Anterior cingulate cortex (tissue), 58 donors: ENCODE results near the gene ASB2.

Source experiments
- DNase-seq, 58 donors: peaks; one replicate each; lab custom pipeline; 2025; lab: John Stamatoyannopoulos, UW

The ASB2 gene

DNA sequence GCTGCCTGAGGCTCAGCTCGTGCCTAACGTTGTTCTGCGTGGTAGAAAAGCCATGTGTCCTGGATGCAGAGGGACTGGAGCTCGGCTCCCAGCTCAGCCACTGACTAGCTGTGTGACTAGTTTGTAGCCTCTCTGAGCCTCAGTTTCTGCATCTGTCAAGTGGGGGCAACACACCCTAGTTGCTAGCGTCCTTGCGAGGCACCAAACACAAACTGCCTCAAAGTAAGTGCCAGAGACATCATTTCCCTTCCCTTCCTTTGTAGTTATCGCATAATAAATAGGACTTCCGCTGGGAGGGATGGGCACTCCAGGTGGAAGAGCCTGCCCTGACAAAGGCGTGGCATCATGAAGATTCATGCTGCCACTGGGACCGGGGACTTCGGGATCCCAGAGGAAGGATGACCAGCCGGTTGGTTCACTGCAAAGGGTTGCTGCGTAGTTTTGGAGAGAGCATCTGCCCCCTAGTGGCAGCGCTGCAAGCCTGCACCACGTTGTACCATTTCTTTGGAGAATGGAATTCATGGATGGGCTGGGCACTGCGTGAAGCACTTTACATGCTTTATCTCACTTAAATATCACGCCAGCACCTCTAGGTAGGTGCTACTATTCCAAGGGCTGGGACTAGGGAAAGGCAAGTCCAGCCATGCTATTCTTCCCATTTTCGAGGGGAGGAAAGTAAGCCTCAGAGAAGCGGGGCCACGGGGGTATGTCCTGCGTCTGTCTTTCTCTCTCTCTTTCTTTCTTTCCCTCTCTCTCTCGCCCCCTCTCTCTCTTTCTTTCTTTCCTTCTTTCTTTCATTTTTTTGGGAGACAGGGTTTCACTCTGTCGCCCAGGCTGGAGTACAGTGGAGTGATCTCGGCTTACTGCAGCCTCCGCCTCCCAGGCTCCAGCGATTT lies 25.4 kb upstream of the ASB2 start:
- peak in 49 of 58 donors; percentile 4 to 72 (median 30) for DNase-seq

DNA sequence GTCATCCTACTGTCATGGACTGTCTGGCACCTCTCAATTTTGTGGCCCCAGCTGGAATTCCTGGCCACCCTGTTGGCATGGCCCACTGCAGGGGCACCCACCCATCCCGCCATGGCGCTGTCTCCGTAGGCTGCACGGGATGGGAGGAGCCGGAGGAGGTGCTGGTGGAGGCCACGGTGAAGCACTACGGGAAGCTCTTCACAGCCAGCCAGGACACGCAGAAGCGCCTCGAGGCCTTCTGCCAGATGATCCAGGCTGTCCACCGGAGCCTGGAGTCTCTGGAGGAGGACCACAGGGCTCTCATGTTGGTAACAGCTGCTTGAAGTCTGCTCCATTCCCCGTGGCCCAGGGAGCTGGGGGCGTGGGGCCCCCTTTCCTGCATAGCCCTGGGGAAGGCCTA lies 24.6 kb upstream of the ASB2 start:
- no peak for DNase-seq

DNA sequence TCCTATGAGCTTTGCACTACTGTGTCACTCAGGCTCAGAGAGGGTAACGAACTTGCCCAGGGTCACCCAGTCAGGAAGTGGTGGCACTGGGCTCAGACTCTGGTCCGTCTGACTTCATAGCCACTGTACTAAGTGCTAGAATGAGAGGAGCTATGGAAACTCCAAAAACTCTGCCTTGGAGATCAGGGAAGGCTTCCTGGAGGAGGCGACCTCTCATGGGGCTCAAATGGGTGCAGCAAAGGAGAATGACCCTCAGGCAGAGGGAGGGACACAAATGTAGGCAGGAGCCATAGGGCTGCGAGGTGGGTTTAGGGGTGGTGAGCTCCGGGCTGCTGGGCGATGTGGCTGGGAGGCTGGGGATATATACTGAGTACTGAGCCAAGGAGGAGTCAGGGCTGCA lies 23.9 kb upstream of the ASB2 start:
- no peak for DNase-seq

DNA sequence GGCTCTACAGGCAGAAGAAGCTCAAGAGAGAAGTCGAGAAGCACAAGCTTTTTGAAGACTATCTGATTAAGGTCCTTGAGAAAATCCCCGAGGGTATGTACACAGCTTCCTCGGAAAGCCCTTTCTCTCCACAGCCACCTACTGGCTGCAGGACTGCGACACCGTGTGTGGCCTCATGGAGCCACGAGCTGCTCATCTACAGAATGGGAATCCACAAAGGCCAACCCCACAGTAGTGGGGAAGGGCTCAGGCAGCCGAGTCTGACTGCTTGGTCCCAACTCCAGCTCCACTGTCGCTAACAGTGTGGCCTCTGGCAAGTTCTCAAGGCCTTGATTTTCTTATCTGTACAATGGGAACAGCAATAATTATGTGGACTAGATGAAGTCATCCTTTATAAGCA lies 23.2 kb upstream of the ASB2 start:
- DNase-seq: no peak

DNA sequence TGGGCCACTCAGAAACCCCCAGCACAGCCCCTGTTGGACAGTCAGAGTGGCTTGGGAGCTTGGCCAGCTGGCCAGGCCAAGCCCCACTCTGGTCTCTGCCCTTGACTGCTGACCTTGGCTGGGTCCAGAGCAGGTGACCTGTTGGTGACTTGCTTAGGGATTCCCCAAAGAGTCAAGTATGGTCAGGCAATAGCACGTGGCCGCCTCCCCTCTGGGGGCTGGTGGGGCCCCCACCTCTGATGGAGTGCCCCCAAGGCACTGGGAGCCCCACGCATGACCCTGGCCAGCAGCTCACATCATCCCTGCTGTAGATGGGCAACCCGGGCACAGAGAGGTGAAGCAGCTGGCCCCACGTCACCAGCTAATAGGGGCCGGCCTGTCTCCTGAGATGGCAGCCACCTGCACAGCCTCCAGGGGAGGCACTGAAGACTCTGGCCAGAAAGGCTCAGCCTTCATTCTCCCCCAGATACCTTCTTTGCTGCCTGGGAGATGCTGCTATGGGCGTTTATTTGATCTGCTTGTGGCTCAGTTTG lies 22.6 kb upstream of the ASB2 start:
- no peak for DNase-seq

DNA sequence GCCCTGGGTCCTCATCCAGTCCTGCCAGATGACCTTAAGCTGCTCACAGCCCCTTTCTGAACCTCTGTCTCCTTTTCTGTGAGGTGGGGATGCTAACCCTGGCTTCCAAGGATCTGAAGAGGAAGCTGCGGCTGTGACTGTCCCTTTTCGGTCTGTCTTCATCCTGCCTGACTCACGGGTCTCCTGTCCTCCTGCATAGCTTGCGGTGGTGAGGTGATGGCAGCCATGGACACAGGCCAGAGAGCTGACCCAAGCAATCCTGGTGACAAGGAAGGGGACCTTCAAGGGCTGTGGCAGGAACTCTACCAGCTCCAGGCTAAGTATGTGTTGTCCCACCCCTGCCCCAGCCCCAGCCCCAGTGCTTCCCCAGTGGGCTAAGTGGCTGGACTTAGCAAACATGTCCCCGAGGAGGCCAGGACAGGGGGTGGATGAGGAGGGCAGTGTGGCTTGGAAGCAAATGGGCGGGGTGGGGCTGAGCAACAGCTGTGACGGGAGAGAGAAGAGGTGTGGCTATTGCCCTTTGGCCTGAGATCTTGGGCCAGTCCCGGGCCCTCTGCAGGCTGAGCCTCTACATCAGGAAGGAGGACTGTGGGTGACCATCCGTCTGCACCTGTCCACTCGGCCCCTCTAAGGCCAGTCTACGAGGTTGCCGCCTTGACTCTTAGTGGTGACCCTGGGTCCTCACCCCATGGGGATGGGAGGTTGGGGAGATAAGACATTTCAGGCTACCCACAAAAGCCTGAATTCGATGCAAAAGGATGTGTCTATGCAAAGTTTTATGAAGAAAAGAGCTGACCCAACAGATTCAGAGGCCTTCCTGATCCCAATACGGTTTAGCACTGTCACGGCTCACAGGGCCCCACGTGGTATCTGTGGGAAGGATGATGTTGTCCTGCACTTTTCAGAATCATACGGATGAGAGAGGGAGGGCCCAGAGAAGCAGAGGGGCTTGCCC lies 21.8 kb upstream of the ASB2 start:
- DNase-seq: no peak

DNA sequence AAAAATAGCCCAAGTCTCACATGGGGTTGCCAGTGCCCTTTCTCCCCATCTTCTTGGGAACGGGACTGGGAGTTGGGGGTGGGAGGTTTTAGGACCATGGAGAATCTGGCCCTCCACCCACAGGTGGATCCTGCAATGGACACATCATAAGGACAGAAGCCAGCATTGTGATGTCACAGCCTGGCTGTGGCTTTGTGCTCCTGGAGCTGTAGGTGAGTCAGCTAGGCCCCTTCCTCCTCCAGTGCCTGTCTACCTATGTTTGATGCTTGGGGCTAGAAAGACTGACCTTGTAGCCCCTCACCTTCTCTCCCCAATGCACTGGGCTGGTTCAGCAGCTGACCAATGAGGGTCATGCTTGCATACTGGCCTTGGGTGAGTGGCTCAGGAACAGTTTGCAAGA lies 20.7 kb upstream of the ASB2 start, which contains the start of gene CCDC197:
Gene CCDC197, plus strand, starts transcription at position 220 of the 400 bp plus-strand sequence. CDS start 831 bp downstream, outside the sequence.
- no peak for DNase-seq

DNA sequence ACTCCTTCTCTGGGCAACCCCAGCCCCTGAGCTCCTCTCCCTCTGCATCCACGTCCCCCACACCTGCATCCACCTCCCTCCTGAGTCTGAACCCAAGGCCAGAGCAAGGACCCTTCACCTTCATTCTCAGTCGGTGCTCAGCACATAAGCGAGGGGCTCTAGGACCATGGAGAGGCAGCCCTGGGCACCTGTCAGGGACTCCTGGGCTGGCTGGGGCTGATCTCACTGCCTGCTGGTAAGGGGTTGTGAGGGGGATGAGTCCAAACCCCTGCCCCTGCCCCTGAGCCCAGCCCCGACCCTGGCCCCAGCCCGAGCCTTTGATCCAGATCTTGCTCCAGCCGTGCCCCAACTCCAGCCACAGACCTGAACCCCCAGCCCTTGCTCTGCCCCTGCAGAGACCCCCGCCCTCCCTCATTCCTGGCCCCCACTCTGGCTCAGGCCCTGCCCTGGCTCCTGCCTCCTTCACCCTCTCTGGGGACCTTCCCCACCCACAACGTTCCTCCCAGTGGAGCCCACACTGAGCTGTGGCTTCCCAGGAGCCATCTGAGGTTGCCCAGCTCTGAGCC lies 19.8 kb upstream of the ASB2 start:
- no peak for DNase-seq

DNA sequence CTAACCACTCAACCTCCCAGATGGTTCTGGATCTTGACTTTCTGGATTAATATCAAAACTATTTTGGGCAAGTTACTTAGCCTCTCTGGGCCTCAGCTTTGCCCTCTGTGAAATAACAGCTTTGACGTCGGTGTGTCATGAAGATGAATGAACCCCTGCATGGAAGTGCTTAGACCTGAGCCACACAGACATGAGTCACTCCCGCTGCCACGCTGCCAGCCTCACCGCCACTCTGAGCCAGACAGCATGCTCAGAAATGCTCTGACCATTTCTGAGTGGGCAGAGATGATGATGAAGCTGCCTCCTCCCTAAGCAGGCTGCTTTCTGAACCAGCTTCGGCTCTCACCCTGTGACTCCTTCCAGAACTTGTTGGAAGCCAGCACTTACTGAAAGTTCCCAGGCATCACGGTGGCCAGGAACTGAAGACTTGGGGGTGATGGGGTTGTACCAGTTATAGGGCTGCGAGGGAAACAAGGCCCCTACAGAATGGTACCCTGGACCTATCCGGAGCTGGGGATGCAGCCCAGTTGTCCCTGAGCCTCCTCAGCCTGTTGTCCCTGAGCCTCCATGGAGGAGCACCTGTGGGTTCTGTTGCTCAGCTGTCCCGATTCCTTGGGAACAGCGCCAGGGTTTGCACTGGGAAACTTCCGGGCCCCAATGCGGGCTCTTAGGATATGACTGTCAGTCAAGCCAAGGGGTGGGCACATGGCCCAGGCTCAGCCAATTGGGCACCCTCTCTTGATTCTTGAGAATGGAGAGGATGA lies 18.7 kb upstream of the ASB2 start:
- DNase-seq: peak in 42 of 58 donors; percentile 16 to 79 (median 45)

DNA sequence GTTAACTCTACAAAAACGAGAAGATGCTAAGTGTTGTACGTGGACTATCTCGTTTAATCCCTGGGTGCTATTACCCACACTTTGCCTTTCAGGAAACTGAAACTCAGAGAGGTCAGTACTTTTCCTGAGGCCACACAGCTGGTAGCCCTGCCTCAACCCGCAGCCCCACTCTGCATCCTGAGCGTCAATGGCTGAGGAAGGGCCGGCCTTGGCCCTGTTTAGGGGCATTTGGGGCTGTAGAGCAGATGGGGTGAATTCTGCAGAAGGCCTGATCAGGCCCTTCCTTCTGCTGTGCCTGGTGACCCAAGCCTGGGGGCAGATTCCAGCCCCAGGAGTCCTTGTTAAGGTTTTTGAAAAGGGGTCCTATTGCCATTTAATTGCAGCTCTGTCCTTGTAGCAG lies 17.0 kb upstream of the ASB2 start:
- DNase-seq: no peak

DNA sequence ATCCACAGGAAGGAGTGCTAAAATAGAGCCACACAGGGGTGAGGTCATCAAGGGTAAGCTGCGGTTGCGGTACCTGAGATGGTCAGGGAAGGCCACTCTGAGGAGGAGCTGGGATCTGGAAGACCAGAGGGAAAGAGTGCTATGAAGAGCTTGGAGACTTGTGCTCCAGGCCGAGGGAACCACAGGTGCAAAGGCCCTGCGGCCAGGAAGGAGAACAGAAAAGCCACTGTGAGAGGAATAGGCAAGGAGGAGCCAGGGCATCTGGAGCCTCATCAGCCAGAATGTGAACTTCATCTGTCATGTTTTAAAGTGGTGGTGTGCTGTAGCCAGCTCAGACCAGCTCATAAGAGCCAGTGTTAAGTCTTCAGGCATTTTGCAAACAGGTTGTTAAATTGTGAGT lies 15.3 kb upstream of the ASB2 start:
- no peak for DNase-seq

DNA sequence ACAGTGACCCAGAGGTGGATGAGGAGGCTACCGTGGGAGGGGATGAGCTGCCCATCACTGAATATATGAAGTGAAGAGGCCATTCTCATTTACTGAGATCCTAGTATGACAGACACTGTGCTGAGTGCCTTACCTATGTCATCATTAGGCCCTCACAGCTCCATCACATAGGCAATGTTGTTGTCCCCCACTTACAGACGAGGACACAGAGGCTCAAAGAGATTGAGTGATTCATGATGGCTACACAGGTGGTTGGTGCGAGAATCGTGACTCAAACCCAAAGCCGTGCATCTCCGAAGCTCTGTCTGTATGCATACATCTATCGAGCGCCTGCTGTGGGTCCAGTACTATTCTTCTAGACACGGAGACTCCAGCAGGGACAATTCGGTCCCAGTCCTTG lies 14.8 kb upstream of the ASB2 start:
- DNase-seq: no peak

DNA sequence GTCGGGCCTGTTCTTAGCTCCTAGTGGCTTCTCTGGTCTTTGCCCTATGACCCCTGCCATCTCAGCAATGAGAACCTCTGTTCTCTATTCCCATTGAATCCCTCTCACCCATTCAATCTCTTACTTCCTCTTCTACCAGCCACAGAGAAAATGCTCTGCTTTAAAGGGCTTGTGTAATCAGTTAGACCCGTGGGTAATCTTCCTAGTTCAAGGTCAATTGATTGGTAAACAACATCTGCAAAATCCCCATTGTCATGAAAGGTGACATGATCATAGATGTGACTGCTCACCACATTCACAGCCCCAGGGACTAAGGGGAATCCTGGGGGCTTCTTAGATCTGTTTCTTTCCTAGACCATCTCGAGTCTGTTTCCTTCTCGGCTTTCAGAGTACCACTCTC lies 13.6 kb upstream of the ASB2 start:
- DNase-seq: no peak

DNA sequence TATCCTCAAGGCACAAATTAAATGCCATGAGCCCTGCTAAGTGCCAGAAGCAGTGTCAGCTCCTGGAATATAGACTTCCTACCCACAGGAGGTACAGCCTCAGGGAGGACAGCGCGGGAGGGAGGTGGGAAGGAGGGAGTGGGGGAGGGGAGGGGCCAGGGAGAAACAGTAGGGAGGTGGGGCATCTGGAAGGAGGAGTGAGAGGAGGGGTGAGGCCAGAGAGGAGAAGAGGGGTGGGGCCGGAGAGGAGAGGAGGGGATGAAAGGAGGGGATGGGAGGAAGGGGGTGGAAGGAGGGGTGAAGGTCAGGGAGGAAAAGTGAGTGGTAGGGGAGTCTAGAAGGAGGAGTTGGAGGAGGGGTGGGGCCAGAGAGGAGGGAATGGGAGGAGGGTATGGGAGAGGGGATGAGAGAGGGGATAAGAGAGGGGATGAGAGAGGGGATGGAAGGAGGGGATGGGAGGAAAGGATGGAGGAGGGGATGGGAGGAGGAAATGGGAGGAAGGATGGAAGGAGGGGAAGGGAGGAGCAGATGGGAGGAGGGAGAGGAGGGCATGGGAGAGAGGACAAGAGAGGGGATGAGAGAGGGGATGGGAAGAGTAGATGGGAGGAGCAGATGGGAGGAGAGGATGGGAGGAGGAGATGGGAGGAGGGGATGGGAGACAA lies 11.6 kb upstream of the ASB2 start:
- DNase-seq: no peak

DNA sequence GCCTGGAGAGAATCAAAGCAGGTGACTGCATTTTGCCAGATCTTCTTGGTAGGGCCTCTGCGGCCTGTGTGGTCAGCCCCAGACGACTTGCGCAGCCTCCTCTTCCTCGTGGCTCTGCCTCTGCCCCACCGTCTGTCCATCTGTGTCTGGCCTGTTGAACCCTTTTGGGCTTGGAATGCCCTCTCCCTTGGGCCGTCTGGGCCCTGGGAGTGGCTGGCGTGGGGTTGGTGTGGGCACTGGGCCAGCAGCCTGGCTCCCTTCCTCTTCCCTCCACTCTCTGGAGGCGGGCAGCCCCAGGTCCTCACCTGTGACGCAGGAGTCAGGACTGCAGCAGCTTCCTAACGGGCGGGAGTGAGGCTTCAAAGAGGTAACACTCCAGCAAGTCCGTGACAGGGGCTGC lies 11.0 kb upstream of the ASB2 start:
- DNase-seq: peak in 1 of 58 donors; percentile 29

DNA sequence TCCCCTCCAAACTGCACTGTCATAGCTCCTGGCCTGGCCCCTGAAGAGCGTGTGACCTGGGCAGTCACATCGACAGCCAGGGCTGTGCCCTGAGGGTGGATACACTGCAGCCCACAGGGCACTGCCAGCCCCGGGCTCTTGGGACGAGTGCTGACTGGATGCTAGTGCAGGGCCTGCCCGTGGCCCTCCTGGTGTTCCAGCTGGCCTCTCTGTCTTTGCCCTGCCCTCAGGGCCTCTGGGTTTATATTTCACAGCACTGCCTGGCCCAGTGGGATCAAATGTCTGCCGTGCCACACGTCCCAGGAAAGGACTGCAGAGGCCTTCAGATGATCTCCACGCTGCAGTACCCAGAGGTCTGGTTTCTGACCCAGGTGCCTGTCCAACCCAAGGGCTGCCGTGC lies 10.6 kb upstream of the ASB2 start:
- no peak for DNase-seq

DNA sequence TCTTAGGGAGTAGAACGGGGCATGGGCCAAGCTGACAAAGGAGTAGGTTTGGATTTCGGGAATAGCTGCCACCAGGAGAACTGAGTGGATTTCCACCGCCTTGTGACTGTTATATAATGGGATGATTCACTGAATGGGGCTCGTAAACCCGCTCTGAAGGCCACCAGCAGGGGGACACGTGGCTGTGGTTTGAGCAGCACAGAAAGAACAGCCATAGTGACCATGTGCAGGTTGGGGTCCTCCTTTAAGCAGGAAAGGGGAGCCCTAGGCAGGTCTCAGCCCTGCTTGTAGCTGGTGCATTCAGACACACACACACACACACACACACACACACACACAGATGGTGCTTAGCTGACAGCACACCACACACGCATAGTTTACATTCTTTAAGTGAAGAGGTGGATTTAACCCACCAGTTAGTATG lies 8.6 kb upstream of the ASB2 start:
- DNase-seq: peak in 36 of 58 donors; percentile 16 to 76 (median 42)

DNA sequence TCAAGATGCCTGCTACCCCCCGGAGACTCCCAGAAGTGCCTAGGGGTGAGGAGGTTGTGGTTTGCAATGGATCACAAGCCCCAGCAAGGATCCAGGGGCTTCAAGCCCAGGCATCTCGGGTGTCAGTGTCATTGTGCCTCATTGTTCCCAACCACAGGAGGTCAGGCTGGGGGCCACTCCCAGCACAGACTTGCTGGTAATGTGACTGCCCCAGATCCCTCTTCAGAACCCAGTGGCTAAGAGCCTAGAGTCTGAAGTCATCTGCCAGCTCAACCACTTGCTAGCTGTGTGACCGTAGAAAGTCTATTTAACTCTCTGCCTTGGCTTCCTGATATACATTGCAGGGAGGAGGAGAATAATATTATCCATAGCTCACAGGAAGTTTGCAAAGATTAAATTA lies 7.7 kb upstream of the ASB2 start:
- no peak for DNase-seq
